ENCODE measurements around the gene SNRPA1.

The SNRPA1 gene

DNA sequence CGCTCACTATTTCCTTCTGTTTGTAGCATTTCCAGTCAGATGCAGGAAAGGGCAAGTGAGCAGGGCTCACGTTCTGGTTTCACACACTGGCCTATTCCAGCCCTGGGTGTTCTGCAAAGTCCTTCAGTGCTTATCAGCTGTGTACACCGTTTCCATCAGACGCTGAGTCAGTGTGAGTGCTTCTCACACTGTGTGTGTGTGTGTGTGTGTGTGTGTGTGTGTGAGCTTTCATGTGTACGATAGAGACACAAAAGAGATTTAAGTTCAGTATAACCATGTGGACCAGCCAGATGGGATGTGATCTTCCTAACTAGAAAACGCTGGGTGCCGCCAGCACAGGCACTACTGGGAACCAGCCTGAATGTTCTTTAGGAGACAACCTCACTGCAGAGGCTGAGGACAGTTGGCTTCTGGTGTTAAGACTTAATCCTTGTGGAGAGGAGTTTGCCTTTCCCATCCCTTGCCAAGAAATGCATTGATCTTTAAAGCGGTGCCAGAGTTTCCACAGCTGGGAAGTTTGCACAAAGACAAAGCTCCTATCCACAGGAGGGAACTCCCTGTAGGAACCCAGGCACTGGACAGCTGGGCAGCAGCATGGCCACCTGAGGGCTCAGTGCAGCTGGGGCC is 39.3 kb downstream of the SNRPA1 start:
- DNase-seq, result no peak

- no peak for DNase-seq
Observed at GRCh38 chr15:101255051-101255395, 40.0 kb downstream of the SNRPA1 start.

- DNase-seq, result no peak
Observed at GRCh38 chr15:101254157-101255050, 40.6 kb downstream of the SNRPA1 start.

GRCh38 chr15:101252836-101253235 is 42.2 kb downstream of the SNRPA1 start:
- DNase-seq, result no peak

DNA sequence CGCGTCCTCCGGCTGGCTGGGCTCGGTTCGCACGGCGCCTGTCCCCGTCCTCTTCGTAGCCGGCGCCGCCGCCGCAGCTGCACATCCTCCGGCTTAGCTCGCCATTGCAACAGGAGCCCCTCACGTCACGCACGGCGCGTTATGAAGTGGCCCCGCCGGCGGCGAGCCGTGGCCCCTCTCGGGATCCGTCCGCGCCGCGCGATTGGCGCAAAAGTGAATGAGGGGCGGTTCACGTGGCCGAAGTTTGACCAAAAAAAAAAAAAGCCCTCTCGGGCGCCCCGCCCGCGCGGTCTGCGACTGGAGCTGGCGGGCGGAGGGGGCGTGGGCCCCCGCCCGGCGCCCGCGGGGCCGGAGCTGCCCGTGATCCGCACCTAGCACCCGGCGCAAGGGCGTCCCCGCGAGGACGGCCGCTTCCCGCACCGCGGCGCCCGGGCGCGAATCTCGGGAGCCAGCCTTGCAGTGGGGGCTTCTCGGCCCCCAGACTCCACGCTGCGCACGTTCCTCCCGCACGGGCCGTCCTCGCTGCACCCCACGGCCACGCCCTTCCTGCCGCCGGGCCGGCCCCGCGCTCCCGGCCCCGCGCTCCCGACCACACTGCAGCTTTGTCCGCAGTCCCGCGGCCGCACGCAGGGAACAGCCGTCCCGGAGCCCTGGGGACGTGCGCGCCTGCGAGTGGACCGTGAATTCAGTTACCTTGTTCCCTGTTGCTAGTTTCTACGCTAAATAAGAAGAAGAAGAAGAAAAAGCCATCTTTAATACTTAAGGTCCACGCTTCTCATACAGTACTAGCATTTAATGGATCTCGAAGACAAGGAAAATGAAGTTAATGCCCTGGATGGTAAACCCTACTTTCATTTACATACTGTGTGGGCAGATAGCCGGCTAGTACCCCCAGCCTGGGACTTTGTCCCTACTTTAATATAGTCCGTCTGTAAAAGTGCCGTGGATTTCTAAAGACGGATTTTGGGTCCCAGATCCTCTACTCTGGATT is 42.9 kb downstream of the SNRPA1 start, which contains the start of gene CHSY1:
Gene CHSY1, minus strand, starts transcription at position 219 of the 991 bp plus-strand sequence. CDS start 592 bp downstream, outside the sequence.
- peak; percentile 75 to 78 for DNase-seq

GRCh38 chr15:101250873-101251829 is 43.9 kb downstream of the SNRPA1 start:
- peak in 1 of 2 experiments; percentile 29 for DNase-seq

DNA sequence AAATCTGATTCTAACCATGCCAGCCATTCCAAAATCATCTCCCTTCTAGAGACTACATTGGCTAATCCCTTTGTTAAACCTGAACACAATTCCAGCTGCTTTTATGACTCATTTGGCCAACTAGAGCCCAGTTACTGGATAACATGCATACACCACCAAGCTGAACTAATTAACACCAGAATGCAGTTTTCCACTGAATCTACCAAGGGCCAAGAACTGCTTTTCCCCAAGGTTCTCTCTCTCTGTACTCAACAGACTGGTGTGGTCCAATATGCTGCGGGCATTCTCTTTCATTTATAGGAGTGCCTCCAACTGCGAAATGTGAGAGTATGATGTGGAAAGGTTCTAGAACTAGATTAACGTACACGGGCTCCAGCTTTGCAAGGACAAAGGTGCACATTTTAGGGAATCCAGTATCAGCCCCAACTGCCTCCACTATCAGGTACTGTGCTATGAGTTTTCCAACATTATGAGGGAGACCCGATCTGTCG is 44.7 kb downstream of the SNRPA1 start:
- no peak for DNase-seq

GRCh38 chr15:101248274-101248673 is 46.8 kb downstream of the SNRPA1 start:
- DNase-seq, result no peak

DNA sequence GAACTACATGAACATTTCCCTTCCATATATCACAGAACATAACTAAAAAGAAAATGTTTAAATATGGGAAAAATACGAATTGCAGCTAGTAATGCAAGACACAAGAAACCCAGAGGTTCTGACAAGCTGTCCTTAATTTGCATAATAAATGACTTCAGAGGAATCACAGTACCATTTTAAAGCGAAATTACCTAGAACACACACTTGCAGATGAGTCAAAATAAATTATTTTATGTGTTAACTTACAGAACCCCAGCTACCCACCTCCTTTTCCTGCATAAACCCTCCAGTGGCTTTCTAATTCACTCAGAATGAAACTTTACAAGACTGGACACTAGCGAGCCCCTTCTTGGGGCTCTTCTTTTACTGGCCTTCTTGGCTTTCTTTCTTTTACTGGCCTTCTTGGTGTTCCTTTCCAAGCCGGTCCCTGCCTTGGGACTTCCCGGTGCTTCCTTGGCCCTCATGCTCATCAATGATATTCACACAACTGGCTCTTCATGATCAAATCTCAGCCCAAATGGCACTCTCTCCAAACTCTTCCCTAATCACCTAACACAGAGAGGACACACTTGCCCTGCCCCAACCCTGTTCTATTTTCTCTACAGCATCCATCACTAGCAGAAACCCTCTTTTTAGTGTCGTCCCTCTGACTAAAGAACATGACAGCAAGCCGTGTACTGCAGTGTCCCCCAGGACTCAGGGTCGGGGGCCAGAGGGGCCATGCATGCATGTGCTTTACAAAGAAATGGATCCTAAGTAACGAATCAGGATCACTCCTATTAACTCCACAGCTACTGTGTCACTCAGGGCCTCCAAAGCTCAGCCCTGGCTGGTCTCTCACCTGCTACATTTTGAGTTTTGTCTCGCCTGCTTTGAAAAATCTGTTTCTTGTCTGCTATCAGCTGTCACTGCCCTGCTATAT is 48.0 kb downstream of the SNRPA1 start:
- DNase-seq, result no peak

GRCh38 chr15:101246391-101246790 is 48.7 kb downstream of the SNRPA1 start:
- no peak for DNase-seq

GRCh38 chr15:101244889-101245668 is 50.0 kb downstream of the SNRPA1 start:
- no peak for DNase-seq

- no peak for DNase-seq
Observed at GRCh38 chr15:101244036-101244781, 50.8 kb downstream of the SNRPA1 start.

GRCh38 chr15:101243420-101243819 is 51.6 kb downstream of the SNRPA1 start:
- no peak for DNase-seq

DNA sequence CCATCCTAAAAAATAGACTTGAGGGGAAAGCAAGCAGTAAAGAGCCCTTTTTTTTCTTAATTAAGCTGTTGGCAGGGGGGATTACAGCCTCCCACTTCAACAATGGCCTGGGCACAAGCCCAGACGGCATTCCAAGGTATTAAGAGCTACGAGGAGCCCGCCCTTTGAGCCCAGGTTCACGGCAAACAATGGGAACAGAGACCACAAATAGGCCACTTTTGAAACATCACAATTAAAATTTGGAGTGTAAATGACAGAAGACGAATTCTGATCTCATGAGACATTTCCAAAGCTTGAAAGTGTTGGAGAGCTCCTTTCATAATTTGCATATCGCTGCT is 52.1 kb downstream of the SNRPA1 start:
- DNase-seq, result no peak

GRCh38 chr15:101242160-101242998 is 52.7 kb downstream of the SNRPA1 start:
- no peak for DNase-seq

GRCh38 chr15:101240358-101240757 is 54.7 kb downstream of the SNRPA1 start:
- no peak for DNase-seq

DNA sequence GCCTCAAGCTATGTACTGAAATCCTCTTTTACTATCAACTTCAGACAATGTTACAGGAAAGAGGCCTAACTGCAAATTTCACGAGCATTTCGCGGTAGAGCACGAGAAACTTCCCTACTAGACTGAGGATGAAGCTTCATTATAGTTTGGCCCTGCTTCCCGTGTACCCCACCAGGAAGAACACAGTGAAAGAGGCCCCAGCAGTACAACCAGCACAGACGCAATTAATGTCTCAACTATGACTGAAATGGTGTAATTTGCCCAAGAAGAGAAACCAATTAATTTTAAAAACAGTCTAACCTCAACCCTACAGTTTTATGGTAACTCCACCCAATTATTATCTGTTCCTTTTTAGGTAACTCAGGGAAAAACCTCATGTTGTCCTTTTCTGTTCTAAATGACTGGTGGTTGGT is 55.3 kb downstream of the SNRPA1 start:
- DNase-seq, result no peak

GRCh38 chr15:101237251-101237650 is 57.8 kb downstream of the SNRPA1 start:
- no peak for DNase-seq

All from activated CD4-positive, alpha-beta T cell treated with anti-CD3 and anti-CD28 coated beads, Interleukin-2, amount 50 U/mL, for 4 hours (primary cell).